Measurements from ENCODE around the gene STAMBPL1. TPM values are rescaled to one million over a fixed set of nuclear protein-coding genes. Genes with fewer than 3 reads are reported as not detected.
"Not testable (repeated sequence)": the region's sequence is repeated elsewhere in the genome, so short reads cannot be mapped to it uniquely, and the experiment has no call there.

Gene STAMBPL1
- total and polyA plus RNA-seq, 2 experiments from 2014 or later = 7.9 to 36.0 TPM

GRCh38 chr10:88928254-88928653 is 48.2 kb downstream of the STAMBPL1 start:
- Histone ChIP-seq H3K36me3 (no peaks in the 10 kb centered on the region), H3K4me1 (ENCODE audit: low read depth) (no peaks in the 10 kb centered on the region), H3K27ac (no peak overlapping the region), H3K9me3 (ENCODE audit: low read depth) (no peaks in the 10 kb centered on the region), H3K27me3 (no peaks in the 10 kb centered on the region), H3K4me3 (no peak overlapping the region)
- no peak for DNase-seq (ENCODE audit: low read depth in 1 of 2, low spot score in 1 of 2)
- no peak for TF ChIP-seq CTCF (IDR thresholded peaks at IDR 0.05; ENCODE audit: low read depth, low read length)

- Histone ChIP-seq H3K4me1 (ENCODE audit: low read depth) (no peaks in the 10 kb centered on the region), H3K27ac (no peak overlapping the region), H3K27me3 (no peaks in the 10 kb centered on the region), H3K4me3 (no peak overlapping the region), H3K36me3 (no peaks in the 10 kb centered on the region), H3K9me3 (ENCODE audit: low read depth) (no peaks in the 10 kb centered on the region)
- no peak for TF ChIP-seq CTCF (IDR thresholded peaks at IDR 0.05; ENCODE audit: low read depth, low read length)
- peak in 1 of 2 donors; percentile 45 for DNase-seq (ENCODE audit: low read depth in 1 of 2, low spot score in 1 of 2)
Observed at GRCh38 chr10:88931548-88931947, 51.5 kb downstream of the STAMBPL1 start.

GRCh38 chr10:88932029-88932428 is 52.0 kb downstream of the STAMBPL1 start:
- not testable (repeated sequence) for H3K27me3 ChIP-seq; H3K4me3 ChIP-seq; H3K36me3 ChIP-seq; DNase-seq (ENCODE audit: low read depth in 1 of 2, low spot score in 1 of 2); H3K4me1 ChIP-seq (ENCODE audit: low read depth); H3K27ac ChIP-seq; H3K9me3 ChIP-seq (ENCODE audit: low read depth)

- peaks cover 3% of the 10 kb centered on the region for H3K36me3 ChIP-seq
- TF ChIP-seq CTCF (IDR thresholded peaks at IDR 0.05; ENCODE audit: low read depth, low read length) = peak; percentile 92
- H3K27me3 ChIP-seq = no peaks in the 10 kb centered on the region
- no peaks in the 10 kb centered on the region for H3K4me1 ChIP-seq (ENCODE audit: low read depth)
- no peak overlapping the region for H3K27ac ChIP-seq
- DNase-seq (ENCODE audit: low read depth in 1 of 2, low spot score in 1 of 2) = peak; percentile 84 to 89
- no peak overlapping the region for H3K4me3 ChIP-seq
- H3K9me3 ChIP-seq (ENCODE audit: low read depth) = no peaks in the 10 kb centered on the region
Observed at GRCh38 chr10:88932539-88933256, 52.7 kb downstream of the STAMBPL1 start.

GRCh38 chr10:88933564-88933963 is 53.5 kb downstream of the STAMBPL1 start:
- no peaks in the 10 kb centered on the region for H3K9me3 ChIP-seq (ENCODE audit: low read depth)
- no peak overlapping the region for H3K4me3 ChIP-seq
- H3K27ac ChIP-seq = no peak overlapping the region
- no peak for DNase-seq (ENCODE audit: low read depth in 1 of 2, low spot score in 1 of 2)
- H3K36me3 ChIP-seq = peaks cover 8% of the 10 kb centered on the region
- H3K4me1 ChIP-seq (ENCODE audit: low read depth) = no peaks in the 10 kb centered on the region
- no peaks in the 10 kb centered on the region for H3K27me3 ChIP-seq
- TF ChIP-seq CTCF (IDR thresholded peaks at IDR 0.05; ENCODE audit: low read depth, low read length) = no peak

- DNase-seq (ENCODE audit: low read depth in 1 of 2, low spot score in 1 of 2) = peak; percentile 85 to 86
- H3K9me3 ChIP-seq (ENCODE audit: low read depth) = no peaks in the 10 kb centered on the region
- no peaks in the 10 kb centered on the region for H3K27me3 ChIP-seq
- H3K36me3 ChIP-seq = peaks cover 14% of the 10 kb centered on the region
- H3K27ac ChIP-seq = peak overlapping the region; percentile 2
- TF ChIP-seq CTCF (IDR thresholded peaks at IDR 0.05; ENCODE audit: low read depth, low read length) = peak; percentile 89
- no peak overlapping the region for H3K4me3 ChIP-seq
- H3K4me1 ChIP-seq (ENCODE audit: low read depth) = no peaks in the 10 kb centered on the region
Observed at GRCh38 chr10:88934900-88935672, 55.0 kb downstream of the STAMBPL1 start.
